ENCODE measurements around the gene NANOGP8.

DNA sequence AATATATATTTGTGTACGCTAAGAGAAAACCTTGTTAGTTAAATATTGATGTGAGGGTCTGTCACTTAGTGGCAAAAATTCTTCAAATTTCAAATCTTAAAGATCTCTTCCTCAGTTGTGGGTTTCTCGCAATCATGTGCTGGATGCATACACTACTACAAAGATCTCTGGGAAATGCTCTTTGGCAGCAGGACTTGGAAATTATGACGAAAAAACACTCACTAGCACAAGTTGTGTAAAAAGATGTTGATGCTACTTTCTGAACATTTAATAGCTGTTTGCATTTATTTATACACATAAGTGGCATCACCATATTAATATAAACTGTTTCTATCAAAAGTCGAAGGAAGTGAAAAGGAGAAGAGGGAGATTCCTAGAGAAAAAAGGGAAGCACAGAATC is 10.8 kb upstream of the NANOGP8 start:
- TF ChIP-seq, protein P1, sequence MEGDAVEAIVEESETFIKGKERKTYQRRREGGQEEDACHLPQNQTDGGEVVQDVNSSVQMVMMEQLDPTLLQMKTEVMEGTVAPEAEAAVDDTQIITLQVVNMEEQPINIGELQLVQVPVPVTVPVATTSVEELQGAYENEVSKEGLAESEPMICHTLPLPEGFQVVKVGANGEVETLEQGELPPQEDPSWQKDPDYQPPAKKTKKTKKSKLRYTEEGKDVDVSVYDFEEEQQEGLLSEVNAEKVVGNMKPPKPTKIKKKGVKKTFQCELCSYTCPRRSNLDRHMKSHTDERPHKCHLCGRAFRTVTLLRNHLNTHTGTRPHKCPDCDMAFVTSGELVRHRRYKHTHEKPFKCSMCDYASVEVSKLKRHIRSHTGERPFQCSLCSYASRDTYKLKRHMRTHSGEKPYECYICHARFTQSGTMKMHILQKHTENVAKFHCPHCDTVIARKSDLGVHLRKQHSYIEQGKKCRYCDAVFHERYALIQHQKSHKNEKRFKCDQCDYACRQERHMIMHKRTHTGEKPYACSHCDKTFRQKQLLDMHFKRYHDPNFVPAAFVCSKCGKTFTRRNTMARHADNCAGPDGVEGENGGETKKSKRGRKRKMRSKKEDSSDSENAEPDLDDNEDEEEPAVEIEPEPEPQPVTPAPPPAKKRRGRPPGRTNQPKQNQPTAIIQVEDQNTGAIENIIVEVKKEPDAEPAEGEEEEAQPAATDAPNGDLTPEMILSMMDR (IDR thresholded peaks at IDR 0.05) = no peak
- no peak for TF ChIP-seq POLR2A (IDR thresholded peaks at IDR 0.05)

Measured in body of pancreas (tissue), 4 donors.